NCI-H2227 (cell line): ENCODE results near the gene VPS8.

ENCODE experiments used
- DNase-seq: peaks from one replicate; lab custom pipeline; 2025; ENCODE audit not compliant: unreplicated experiment; lab: John Stamatoyannopoulos, UW

Gene VPS8

GRCh38 chr3:184811999-184812661 lies at the start of gene VPS8:
TSS of gene VPS8 (plus strand) at chr3:184812166. CDS start at chr3:184824633, 12,467 bp downstream.
- peak; percentile 97 for DNase-seq

GRCh38 chr3:184764191-184764590 lies 47.8 kb upstream of the VPS8 start:
- no peak for DNase-seq

- DNase-seq, result no peak
These were observed 46.8 kb upstream of the VPS8 start for GRCh38 chr3:184765047-184765729.

GRCh38 chr3:184765730-184766074 lies 46.3 kb upstream of the VPS8 start:
- no peak for DNase-seq

GRCh38 chr3:184766555-184767261 lies 45.3 kb upstream of the VPS8 start:
- DNase-seq, result peak; percentile 14

- DNase-seq, result no peak
These were observed 44.6 kb upstream of the VPS8 start for GRCh38 chr3:184767377-184767776.

- no peak for DNase-seq
These were observed 42.4 kb upstream of the VPS8 start for GRCh38 chr3:184769382-184770170.

- DNase-seq, result no peak
These were observed 41.4 kb upstream of the VPS8 start for GRCh38 chr3:184770541-184770940.

GRCh38 chr3:184771301-184772127 lies 40.5 kb upstream of the VPS8 start:
- peak; percentile 45 for DNase-seq

- DNase-seq, result no peak
These were observed 39.2 kb upstream of the VPS8 start for GRCh38 chr3:184772667-184773272.

- peak; percentile 42 for DNase-seq
These were observed 38.4 kb upstream of the VPS8 start for GRCh38 chr3:184773283-184774186.

GRCh38 chr3:184776916-184777315 lies 35.0 kb upstream of the VPS8 start:
- DNase-seq, result no peak

GRCh38 chr3:184777566-184778356 lies 34.2 kb upstream of the VPS8 start:
- peak; percentile 94 for DNase-seq

GRCh38 chr3:184778426-184779332 lies 33.3 kb upstream of the VPS8 start:
- peak; percentile 45 for DNase-seq

GRCh38 chr3:184780981-184781515 lies 30.9 kb upstream of the VPS8 start:
- no peak for DNase-seq

GRCh38 chr3:184781801-184782200 lies 30.2 kb upstream of the VPS8 start:
- no peak for DNase-seq

GRCh38 chr3:184783319-184783718 lies 28.6 kb upstream of the VPS8 start:
- DNase-seq, result no peak
